ENCODE measurements around the gene NCR2. TPM values are rescaled to one million over a fixed set of nuclear protein-coding genes. Genes with fewer than 3 reads are reported as not detected.
A peak's percentile ranks its signal among the peaks of the same experiment; 100 is the strongest.

Gene NCR2
- total and polyA plus RNA-seq, 2 of the 13 experiments (the other 11 are each of a cell fraction or from before 2014, with no cell fraction given): not detected

- peak; percentile 47 for DNase-seq (ENCODE audit: low spot score)
- Histone ChIP-seq H3K4me1 (ENCODE audit: insufficient read depth, low read length) (peaks cover 5% of the 10 kb centered on the region), H4K20me1 (ENCODE audit: insufficient read depth, low read length) (no peaks in the 10 kb centered on the region), H3K4me2 (ENCODE audit: low read depth, low read length) (no peak overlapping the region), H3K27ac (ENCODE audit: extremely low read length, insufficient read depth, low read length) (no peak overlapping the region), H3K27me3 (ENCODE audit: control insufficient read depth in 1 of 2, insufficient read depth in 2 of 2, low read length in 2 of 2) (peaks cover 6 to 43% of the 10 kb centered on the region in 2 experiments; a peak in 4 of 5 replicates), H3K36me3 (replicated peaks in 1 of 2; ENCODE audit: control insufficient read depth in 1 of 2, insufficient read depth in 2 of 2, low read length in 2 of 2) (no peaks in the 10 kb centered on the region), H3K9me3 (ENCODE audit: low read length) (no peaks in the 10 kb centered on the region), H3K4me3 (replicated peaks in 1 of 3; ENCODE audit: insufficient read depth in 1 of 3, low read depth in 2 of 3, low read length in 3 of 3) (no peak overlapping the region), H3K9ac (ENCODE audit: insufficient read depth, low read depth, low read length) (no peak overlapping the region), H3K79me2 (ENCODE audit: insufficient read depth, low read length) (no peaks in the 10 kb centered on the region), H2AFZ (ENCODE audit: low read length) (no peak overlapping the region)
- in situ Hi-C loops (cut with HindIII; ENCODE audit: extremely low pct_ligation_motif_present, low pct_unique_long_range_greater_than_20kb) (no loop called here), intact Hi-C loops (cut with micrococcal nuclease; ENCODE audit: unreplicated experiment) (no loop called here)
- POLR2A ChIA-PET: no interaction called here
- ATAC-seq: no peak
- no peak for TF ChIP-seq NCOA1 (CRISPR knock-in tag; IDR thresholded peaks at IDR 0.05)
- TF ChIP-seq RAD51 (IDR thresholded peaks at IDR 0.05; ENCODE audit: borderline replicate concordance): peak; percentile 53; the same call in 1 of the 2 replicates
- TF ChIP-seq, protein P1, sequence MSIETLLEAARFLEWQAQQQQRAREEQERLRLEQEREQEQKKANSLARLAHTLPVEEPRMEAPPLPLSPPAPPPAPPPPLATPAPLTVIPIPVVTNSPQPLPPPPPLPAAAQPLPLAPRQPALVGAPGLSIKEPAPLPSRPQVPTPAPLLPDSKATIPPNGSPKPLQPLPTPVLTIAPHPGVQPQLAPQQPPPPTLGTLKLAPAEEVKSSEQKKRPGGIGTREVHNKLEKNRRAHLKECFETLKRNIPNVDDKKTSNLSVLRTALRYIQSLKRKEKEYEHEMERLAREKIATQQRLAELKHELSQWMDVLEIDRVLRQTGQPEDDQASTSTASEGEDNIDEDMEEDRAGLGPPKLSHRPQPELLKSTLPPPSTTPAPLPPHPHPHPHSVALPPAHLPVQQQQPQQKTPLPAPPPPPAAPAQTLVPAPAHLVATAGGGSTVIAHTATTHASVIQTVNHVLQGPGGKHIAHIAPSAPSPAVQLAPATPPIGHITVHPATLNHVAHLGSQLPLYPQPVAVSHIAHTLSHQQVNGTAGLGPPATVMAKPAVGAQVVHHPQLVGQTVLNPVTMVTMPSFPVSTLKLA (IDR thresholded peaks at IDR 0.05): 0 out of 2 replicates have a peak, but pooled peaks have one; percentile 11
- no peak for TF ChIP-seq NR2F1 (CRISPR knock-in tag; IDR thresholded peaks at IDR 0.05)
- TF ChIP-seq RFX5 (IDR thresholded peaks at IDR 0.05; ENCODE audit: low read depth, low read length): peak; percentile 90
- TF ChIP-seq, protein P2, sequence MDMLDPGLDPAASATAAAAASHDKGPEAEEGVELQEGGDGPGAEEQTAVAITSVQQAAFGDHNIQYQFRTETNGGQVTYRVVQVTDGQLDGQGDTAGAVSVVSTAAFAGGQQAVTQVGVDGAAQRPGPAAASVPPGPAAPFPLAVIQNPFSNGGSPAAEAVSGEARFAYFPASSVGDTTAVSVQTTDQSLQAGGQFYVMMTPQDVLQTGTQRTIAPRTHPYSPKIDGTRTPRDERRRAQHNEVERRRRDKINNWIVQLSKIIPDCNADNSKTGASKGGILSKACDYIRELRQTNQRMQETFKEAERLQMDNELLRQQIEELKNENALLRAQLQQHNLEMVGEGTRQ (IDR thresholded peaks at IDR 0.05; ENCODE audit: low read depth, low read length): peak; percentile 55
- TF ChIP-seq, protein P2 (CRISPR knock-in tag; IDR thresholded peaks at IDR 0.05; ENCODE audit: borderline replicate concordance): no peak
- TF ChIP-seq, protein P3, sequence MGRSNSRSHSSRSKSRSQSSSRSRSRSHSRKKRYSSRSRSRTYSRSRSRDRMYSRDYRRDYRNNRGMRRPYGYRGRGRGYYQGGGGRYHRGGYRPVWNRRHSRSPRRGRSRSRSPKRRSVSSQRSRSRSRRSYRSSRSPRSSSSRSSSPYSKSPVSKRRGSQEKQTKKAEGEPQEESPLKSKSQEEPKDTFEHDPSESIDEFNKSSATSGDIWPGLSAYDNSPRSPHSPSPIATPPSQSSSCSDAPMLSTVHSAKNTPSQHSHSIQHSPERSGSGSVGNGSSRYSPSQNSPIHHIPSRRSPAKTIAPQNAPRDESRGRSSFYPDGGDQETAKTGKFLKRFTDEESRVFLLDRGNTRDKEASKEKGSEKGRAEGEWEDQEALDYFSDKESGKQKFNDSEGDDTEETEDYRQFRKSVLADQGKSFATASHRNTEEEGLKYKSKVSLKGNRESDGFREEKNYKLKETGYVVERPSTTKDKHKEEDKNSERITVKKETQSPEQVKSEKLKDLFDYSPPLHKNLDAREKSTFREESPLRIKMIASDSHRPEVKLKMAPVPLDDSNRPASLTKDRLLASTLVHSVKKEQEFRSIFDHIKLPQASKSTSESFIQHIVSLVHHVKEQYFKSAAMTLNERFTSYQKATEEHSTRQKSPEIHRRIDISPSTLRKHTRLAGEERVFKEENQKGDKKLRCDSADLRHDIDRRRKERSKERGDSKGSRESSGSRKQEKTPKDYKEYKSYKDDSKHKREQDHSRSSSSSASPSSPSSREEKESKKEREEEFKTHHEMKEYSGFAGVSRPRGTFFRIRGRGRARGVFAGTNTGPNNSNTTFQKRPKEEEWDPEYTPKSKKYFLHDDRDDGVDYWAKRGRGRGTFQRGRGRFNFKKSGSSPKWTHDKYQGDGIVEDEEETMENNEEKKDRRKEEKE (IDR thresholded peaks at IDR 0.05): no peak
- no peak for TF ChIP-seq NBN (conservative IDR thresholded peaks at IDR 0.05)
- peak; percentile 58; the same call in 1 of the 2 replicates for TF ChIP-seq BHLHE40 (IDR thresholded peaks at IDR 0.05; ENCODE audit: low read length)
- TF ChIP-seq, protein P4, sequence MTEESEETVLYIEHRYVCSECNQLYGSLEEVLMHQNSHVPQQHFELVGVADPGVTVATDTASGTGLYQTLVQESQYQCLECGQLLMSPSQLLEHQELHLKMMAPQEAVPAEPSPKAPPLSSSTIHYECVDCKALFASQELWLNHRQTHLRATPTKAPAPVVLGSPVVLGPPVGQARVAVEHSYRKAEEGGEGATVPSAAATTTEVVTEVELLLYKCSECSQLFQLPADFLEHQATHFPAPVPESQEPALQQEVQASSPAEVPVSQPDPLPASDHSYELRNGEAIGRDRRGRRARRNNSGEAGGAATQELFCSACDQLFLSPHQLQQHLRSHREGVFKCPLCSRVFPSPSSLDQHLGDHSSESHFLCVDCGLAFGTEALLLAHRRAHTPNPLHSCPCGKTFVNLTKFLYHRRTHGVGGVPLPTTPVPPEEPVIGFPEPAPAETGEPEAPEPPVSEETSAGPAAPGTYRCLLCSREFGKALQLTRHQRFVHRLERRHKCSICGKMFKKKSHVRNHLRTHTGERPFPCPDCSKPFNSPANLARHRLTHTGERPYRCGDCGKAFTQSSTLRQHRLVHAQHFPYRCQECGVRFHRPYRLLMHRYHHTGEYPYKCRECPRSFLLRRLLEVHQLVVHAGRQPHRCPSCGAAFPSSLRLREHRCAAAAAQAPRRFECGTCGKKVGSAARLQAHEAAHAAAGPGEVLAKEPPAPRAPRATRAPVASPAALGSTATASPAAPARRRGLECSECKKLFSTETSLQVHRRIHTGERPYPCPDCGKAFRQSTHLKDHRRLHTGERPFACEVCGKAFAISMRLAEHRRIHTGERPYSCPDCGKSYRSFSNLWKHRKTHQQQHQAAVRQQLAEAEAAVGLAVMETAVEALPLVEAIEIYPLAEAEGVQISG (CRISPR knock-in tag; IDR thresholded peaks at IDR 0.05): no peak
- peak; percentile 53 for FAIRE-seq
- WGBS (ENCODE audit: low lambda C conversion rate): 4% methylated on average over 6 of the region's 6 CpGs
- no TSS peak for BruUV-seq (replicated peaks)
- CTCF ChIA-PET (ENCODE audit: low intra/inter-chr PET ratio, low total read pairs): no interaction called here
These were observed 47.2 kb upstream of the NCR2 start for GRCh38 chr6:41288030-41288753.

Measured in HepG2 (cell line).